ENCODE results near the gene TSHZ3.

The TSHZ3 gene

GRCh38 chr19:31282346-31282745 is 66.9 kb downstream of the TSHZ3 start:
- no peak for DNase-seq

- no peak for DNase-seq
These were observed 68.8 kb downstream of the TSHZ3 start for GRCh38 chr19:31280287-31281006.

- DNase-seq = no peak
These were observed 69.8 kb downstream of the TSHZ3 start for GRCh38 chr19:31279436-31279765.

- no peak for DNase-seq
These were observed 70.4 kb downstream of the TSHZ3 start for GRCh38 chr19:31278555-31279435.

GRCh38 chr19:31277516-31277915 is 71.7 kb downstream of the TSHZ3 start:
- DNase-seq = no peak

GRCh38 chr19:31276831-31277230 is 72.4 kb downstream of the TSHZ3 start:
- no peak for DNase-seq

GRCh38 chr19:31275068-31275334 is 74.2 kb downstream of the TSHZ3 start:
- no peak for DNase-seq

- DNase-seq = no peak
These were observed 74.8 kb downstream of the TSHZ3 start for GRCh38 chr19:31274251-31275067.

- DNase-seq = no peak
These were observed 76.6 kb downstream of the TSHZ3 start for GRCh38 chr19:31272583-31273106.

- no peak for DNase-seq
These were observed 77.8 kb downstream of the TSHZ3 start for GRCh38 chr19:31271306-31271911.

- no peak for DNase-seq
These were observed 78.3 kb downstream of the TSHZ3 start for GRCh38 chr19:31270897-31271296.

GRCh38 chr19:31269425-31270127 is 79.7 kb downstream of the TSHZ3 start:
- DNase-seq = no peak

GRCh38 chr19:31268751-31269383 is 80.4 kb downstream of the TSHZ3 start:
- DNase-seq = no peak

- DNase-seq = no peak
These were observed 82.5 kb downstream of the TSHZ3 start for GRCh38 chr19:31266731-31267130.

GRCh38 chr19:31266196-31266595 is 83.0 kb downstream of the TSHZ3 start:
- DNase-seq = no peak

- no peak for DNase-seq
These were observed 85.0 kb downstream of the TSHZ3 start for GRCh38 chr19:31264041-31264778.

- no peak for DNase-seq
These were observed 85.9 kb downstream of the TSHZ3 start for GRCh38 chr19:31263328-31263727.

- DNase-seq = no peak
These were observed 86.5 kb downstream of the TSHZ3 start for GRCh38 chr19:31262725-31263191.

- DNase-seq = no peak
These were observed 87.5 kb downstream of the TSHZ3 start for GRCh38 chr19:31261603-31262212.

- DNase-seq = no peak
These were observed 88.1 kb downstream of the TSHZ3 start for GRCh38 chr19:31261019-31261602.
